Hematopoietic multipotent progenitor cell treated with erythropoietin and hydrocortisone succinate and interleukin-3 and kit ligand, for 15 days (in vitro differentiated cells): Measurements from ENCODE around the gene ANKRD13D.

ENCODE experiments used
- DNase-seq: peaks from one replicate; pipeline ENCODE4 v3.0.0-alpha.2; 2015; ENCODE audit warnings: low spot score

The ANKRD13D gene

DNA sequence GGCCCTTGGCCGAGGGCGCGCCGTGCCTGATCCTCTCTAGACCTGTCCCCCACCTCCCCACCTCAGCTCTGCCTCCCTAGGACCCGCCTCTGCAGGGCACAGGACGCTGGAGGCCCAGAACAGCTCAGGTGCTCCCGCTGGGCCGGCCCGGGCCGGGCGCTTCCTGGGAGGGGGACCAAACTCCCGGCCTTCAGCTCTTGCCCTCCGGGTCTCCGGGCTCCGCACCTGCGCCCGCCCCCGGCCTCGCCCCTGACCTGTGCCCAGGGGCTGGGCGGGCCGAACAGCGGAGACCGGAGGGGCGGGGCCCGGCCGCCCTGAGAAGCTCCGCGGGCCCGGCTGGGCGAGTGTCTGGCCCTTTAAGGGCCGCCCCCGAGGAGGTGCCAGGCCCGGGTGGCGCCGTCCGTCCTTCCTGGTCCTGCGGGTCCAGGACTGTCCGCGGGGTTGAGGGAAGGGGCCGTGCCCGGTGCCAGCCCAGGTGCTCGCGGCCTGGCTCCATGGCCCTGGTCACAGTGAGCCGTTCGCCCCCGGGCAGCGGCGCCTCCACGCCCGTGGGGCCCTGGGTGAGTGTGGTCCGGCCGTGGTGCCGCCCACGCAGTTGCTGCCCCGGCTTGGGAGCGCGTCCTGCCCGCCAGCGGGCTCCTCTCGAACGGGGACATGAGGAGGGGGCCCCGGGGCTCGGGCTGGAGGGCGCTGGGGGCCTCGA is 14.2 kb downstream of the ANKRD13D start, which contains the start of gene SSH3:
SSH3 (plus strand) TSS at position 399 of the 703 bp plus-strand sequence; CDS start at position 495, 96 bp downstream.
- peak; percentile 56 for DNase-seq

DNA sequence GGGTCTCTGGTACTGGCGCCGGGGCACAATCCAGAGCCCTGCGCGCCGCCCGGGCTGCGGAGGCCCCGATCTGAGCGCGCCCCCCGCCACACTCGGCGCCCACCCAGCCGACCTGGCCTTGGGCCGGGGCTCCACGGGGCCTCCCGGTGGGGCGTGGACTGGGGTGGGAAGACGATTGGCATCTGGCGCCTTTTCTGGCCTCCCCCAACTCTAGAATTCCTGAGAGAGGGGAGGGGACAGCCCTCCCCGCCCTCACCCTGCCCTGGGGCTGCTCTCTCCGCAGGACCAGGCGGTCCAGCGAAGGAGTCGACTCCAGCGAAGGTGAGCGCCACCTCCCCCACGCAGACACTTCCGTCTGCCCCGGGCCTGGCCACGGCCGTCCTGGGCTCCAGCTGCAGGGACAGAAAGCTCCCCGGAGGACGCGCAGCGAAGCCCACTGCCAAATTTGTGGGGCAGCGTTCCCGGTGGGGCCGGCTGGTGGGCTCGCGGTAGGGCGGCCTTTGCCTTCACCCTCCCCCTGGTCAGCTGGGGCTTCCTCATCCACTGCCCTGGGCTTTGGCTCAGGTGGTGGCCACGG is 14.8 kb downstream of the ANKRD13D start:
- DNase-seq, result no peak

GRCh38 chr11:67304511-67305113 is 15.5 kb downstream of the ANKRD13D start:
- no peak for DNase-seq

DNA sequence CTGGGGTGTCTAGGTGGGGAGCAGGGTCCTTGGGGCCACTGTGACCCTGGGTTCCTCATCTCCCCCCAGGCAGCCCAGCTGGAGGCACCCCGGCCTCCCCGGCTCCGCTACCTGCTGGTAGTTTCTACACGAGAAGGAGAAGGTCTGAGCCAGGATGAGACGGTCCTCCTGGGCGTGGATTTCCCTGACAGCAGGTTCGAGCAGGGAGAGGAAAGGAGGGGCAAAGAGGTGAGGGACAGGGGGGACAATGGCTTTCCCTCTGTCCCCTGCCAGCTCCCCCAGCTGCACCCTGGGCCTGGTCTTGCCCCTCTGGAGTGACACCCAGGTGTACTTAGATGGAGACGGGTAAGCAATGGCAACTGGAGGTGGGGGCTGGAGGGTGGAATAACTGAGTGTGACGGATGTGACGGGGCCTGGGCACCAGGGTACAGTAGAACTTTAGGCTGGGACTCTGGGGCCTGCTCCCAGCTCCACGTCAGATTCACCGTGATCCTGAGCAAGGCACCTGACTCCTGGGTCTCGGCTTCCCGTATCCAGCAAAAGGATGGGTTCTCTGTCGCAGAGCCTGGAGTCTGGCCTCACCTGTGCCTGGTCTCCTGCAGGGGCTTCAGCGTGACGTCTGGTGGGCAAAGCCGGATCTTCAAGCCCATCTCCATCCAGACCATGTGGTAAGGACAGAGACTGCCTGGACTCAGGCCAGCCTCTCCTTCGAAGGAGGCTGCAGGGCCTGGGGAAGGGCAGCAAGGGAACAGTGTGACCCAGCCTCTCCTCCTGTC is 17.9 kb downstream of the ANKRD13D start:
- no peak for DNase-seq

GRCh38 chr11:67307545-67308001 is 18.5 kb downstream of the ANKRD13D start:
- DNase-seq, result no peak

- no peak for DNase-seq
Measured at GRCh38 chr11:67308031-67308866, 19.1 kb downstream of the ANKRD13D start.

- DNase-seq, result no peak
Measured at GRCh38 chr11:67309166-67309565, 20.1 kb downstream of the ANKRD13D start.

DNA sequence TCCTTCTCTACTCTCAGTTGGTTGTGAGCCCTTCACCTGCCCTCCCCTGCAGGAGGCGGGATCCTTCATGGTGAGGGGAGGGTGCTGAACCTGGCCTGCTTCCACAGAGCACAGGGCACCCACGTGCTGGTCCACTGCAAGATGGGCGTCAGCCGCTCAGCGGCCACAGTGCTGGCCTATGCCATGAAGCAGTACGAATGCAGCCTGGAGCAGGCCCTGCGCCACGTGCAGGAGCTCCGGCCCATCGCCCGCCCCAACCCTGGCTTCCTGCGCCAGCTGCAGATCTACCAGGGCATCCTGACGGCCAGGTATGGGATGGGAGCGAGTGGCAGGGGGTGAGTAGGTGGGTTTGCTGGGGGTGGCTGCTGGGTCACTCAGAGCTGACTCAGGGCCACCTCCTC is 20.6 kb downstream of the ANKRD13D start:
- DNase-seq, result no peak

DNA sequence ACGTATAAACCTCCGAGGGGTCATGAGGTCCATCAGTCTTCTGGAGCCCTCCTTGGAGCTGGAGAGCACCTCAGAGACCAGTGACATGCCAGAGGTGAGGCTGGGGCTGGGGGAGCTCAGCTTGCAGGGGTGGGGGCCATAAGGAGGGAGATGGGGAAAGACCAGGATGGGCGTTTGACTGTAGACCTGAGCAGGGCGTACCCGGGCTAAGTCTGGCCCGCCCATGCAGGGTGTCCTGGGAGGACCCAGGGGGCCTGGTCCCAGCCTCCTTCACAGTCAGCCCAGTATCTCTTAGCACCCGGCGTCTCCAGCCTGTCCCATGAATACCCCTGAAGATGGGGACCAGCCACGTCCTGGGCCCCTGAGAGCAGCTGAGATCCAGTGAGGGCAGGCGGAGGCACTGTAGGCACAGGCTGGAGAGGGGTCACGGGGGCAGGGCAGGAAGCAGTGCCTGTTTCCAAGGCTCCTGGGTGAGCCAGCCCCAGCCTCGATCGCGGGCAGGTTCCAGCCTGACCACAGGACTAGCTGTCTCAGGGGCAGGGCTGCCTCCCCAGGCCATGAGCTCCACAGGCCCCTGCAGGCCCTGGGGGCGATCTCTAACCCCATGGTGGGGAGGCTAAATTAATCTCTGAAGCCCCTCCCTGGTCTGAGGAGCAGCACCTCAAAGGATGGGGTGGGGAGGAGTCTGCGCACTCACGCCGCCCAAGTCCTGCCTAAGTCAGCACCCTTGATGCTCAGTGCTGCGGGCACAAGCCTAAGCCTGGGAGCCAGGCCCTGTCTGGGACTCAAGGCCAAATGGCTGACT is 21.3 kb downstream of the ANKRD13D start:
- DNase-seq, result no peak

DNA sequence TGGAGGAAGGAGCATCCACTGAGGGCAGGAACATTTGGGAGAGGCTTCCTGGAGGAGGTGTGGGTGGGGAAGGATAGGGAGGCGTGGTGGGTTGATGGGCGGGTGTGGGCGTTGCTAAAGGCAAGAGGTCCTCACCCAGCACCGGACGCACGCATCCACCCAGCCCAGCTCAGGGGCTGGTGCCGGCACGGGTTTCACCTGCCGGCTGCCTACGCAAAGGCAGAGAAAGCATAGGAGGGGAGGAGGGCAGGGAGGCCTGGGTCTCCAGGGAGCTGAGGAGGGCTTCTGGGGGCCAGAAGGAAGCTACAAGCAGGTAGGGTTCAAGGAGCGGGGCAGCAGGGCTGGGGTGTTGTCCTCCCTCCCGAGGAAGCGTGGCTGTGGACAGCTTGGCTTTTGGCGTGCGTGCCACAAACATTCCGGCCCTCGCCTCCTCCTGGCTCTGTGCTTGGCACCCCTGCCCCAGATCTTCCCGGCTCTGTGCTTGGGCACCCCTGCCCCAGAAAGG is 22.0 kb downstream of the ANKRD13D start:
- no peak for DNase-seq

GRCh38 chr11:67311556-67312082 is 22.5 kb downstream of the ANKRD13D start:
- DNase-seq, result no peak

DNA sequence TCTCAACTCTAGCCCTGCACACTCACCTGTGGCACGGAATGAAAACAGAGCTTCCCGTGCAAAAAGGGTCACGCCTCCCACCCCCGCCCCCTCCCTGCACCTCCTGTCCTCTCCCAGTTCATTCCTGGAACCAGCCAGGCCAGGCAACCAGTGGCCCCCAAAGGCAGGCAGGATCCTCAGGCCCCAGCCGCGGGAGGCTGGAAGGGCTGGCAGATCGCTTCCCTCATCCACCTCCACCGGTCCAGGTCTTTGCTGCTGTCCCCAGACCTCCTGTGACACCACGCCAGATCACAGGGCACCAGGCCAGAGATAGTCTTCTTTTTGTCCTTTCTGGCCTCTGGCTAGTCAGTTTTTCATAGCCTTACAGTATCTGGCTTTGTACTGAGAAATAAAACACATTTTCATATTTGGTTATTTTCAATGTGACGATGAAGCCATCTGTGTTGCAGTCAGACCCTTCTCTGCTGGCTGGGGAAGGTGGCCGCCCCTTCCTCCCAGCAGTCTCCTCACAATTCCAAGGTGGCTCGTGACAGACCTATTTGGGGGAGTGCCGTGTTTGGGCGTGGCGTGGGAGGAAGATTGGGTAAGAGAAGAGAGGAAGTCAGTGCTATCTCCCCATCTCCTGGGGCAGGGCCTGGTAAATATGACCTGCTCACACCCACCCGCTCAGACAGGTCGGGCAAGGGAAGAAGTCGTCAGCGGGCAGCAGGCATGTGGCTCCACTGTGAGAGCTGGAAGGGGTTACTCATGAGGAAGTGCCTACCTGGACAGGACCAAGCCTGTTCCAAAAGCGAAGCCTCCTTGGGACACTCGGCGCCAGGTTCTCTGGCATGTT is 23.3 kb downstream of the ANKRD13D start:
- peak; percentile 14 for DNase-seq

DNA sequence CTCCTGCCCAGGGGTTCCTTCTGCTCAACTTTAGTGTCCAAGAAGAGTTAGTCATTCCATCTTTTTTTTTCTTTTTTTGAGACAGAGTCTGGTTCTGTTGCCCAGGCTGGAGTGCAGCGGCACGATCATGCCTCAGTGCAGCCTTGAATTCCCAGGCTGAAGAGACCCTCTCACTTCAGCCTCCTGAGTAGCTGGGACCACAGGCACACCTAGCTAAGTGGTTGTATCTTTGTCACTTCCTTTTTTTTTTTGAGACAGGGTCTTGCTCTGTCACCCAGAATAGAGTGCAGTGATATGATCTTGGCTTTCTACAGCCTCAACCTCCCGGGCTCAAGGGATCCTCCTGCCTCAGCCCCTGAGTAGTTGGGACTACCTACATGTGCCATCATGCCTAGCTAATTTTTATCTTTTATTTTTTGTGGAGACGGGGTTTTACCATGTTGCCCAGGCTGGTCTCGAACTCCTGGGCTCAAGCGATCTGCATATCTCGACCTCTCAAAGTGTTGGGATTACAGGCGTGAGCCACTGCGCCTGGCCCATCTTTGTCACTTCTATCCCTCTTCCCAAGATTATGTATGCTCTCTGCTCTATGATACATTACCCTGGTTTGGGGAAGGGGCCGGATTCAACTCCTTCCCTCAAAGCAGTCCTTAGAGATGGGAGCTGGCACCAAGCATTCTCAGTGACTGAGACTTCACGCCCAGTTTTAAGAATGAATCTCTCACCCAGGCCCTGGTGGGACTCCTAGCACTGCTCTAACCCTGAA is 24.2 kb downstream of the ANKRD13D start:
- DNase-seq, result no peak

DNA sequence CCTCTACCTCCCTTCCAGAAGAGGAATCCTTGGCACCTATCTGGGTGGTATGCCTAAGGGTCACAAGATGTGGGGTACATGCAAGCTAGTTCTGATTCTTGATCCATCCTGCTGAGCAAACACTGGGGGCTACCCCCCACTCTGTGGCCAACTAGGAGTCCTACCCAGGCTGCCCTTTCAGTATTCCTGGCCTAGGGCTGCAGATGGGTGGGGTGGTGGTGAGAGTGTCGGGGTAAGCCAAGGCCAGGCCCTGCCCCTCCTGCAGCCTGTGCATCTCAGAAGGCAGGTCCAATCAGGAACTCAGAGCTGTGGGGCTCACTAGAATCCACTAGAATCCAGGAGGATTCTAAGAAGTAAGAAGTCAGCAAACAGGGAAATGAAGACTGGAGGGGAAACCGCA is 25.1 kb downstream of the ANKRD13D start:
- DNase-seq, result no peak

DNA sequence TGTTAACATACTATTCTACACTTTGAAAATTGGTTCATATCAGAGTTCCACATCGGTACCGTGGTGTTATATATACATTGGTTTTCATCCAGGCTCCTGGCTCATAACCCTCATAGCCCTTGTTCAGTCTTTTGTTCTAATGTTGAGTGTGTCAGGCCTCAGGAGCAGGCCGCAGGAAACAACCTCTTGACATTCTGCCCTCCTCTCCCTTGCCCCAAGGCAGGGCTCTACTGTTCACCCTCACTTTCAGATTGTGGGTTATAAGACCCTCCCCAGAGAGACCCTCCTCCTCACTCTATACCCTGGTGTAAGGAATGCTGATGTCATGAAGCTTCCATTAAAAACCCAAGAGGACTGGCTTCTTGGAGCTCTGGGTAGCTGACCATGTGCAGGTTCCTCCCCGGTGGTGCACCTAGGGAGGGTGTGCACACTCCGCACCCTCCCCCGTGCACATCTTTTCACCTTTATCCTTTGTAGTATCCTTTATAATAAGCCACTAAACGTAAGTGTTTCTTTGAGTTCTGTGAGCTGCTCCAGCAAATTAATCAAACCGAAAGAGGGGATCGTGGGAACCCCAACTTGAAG is 26.3 kb downstream of the ANKRD13D start:
- no peak for DNase-seq

DNA sequence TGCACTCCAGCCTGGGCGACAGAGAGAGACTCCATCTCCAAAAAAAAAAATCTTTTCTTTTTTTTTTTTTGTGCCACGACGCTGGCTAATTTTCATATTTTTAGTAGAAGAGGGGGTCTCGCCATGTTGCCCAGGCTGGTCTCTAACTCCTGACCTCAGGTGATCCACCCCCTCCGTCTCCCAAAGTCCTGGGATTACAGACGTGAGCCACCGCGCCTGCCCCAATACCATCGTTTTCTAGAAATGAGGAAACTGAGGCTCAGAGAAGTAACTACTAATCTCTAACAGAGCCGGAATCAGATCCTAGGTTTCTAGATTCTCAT is 27.7 kb downstream of the ANKRD13D start:
- DNase-seq, result no peak

DNA sequence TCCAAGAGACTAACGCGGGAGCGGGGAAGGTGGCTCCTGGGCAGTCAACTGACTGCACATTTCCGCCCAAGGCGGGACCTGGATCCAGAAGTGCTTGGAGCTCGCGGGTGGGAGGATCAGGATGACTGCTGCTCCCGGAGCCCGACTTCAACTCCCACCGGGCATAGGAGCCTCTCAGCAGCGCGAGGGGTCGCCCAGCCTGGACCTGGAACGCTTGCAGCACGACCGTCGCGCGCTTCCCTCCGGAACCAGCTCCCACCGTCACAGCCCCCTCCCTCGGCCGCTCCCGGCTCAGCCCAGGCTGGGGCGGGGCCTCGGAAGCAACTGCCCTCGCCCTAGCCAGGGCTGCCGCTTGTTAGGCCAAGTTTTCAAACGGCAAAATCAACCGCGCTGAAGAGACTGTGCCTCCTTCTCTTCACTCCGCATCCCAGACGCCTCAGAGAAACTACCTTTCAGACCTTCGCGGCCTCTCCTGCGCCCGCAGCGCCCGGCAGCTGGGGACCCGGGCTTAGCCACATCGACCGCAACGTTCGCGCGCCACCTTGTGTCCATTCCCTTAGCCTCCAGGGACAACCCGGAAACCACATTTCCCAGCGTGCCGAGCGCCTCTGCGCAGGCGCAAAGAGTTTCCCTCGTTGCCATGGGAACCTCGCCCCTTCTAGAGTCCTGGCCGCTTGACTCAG is 28.2 kb downstream of the ANKRD13D start:
- DNase-seq, result peak; percentile 99
